Stimulated activated CD8-positive, alpha-beta memory T cell treated with anti-CD3 and anti-CD28 coated beads, Interleukin-12 subunit alpha, Interleukin-12 subunit beta, amount 100 ng/mL, for 24 hours (primary cell): ENCODE results near the gene RIOK1.
A peak's percentile ranks its signal among the peaks of the same experiment; 100 is the strongest.
"Not testable (repeated sequence)": the region's sequence is repeated elsewhere in the genome, so short reads cannot be mapped to it uniquely, and the experiment has no call there.

Experiments used
- DNase-seq: peaks from one replicate; pipeline ENCODE4 v3.0.0-alpha.2; 2020; ENCODE audit errors: extremely low read depth

Gene RIOK1

DNA sequence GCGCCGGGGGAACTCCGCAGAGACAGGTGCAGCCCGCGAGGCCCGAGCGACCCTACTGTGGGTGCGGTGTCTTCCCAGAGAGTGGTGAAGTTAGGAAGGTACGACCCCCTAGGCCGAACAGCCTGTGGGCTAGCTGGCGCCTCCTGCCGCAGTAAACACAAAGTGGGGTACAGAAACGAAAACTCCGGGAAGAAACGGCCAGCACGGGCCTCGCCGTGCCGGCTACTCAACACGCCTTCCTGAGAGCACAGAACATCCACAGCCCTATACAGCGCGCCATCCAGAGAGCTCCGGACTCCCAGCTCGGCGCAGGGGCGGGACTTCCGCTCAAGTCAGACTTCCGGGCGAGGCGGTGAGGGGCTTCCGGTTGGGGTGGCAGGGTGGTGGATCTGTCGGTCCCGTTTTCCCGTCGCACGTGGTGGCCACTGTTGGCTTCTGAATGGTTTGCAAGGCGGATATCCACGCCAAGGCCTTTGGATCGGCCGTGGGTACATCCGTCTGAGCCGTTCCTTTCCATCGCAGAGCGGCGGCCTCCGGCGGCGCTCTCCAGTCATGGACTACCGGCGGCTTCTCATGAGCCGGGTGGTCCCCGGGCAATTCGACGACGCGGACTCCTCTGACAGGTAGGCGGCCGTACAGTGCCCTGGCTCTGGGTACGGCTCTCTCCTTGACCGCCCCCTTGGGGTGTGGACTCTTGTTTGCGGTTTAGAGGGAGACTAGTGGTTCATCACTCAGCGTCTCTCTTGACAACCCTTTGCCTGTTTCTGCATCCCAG, at the start of gene RIOK1, which contains the start of gene CAGE1:
TSS of gene RIOK1 (plus strand) at position 358 of the 775 bp plus-strand sequence. CDS start at position 553, 195 bp downstream.
TSS of gene CAGE1 (minus strand) at position 292 of the 775 bp plus-strand sequence. CDS start 2,569 bp downstream, outside the sequence.
- peak; percentile 91 for DNase-seq

DNA sequence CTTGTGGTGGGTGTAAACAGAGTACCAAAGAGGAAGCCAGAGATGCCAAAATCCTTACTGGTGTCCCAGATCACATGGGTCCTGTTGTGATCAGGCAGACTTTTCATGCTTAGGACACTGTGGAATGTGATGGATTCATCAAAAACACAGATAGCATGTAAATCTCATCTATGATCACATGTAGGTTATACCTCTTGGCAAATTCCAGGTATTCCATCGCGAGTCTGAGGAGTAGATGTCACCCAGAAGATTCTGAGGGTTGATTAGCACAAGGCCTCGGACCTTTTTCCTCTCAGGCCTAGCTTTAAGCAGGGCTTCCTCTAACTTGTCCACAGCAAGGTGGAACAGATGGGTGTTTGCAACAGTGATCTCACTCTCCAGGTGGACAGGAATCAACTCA, 48.3 kb upstream of the RIOK1 start:
- DNase-seq: no peak

DNA sequence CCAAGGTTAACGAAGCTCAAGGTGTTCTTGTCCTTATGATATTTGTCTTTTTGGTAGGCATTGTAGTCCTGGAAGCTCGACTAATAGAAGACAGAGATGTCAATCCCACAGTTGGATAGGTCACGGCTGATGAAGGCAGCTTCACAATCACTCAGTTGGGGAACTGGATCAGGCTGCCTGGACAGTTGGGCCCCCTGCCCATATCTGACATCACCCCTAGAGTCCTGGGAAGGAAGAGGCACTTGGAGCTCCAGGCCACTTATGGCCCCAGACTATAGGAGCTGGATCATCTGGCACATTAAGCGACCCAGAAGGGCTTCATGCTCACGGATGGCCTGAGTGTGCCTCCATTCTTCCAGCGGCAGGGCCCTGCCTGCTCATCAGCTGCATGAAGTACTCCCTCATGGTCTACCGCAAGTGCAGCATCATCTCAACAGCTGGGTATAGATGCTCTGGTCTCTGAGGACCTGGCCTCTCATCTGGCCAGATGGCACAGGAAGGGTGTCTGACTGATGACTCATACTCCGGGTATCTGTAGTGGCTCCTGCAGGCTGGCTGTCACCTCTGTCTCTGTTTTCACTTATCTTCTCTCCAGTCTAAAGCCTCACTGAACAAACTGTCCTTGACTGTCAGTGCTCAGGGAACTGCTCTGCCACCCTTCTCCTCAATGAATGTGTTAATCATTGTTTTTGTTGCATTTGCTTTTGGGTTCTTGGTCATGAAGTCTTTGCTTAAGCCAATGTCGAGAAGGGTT, 47.4 kb upstream of the RIOK1 start:
- no peak for DNase-seq

DNA sequence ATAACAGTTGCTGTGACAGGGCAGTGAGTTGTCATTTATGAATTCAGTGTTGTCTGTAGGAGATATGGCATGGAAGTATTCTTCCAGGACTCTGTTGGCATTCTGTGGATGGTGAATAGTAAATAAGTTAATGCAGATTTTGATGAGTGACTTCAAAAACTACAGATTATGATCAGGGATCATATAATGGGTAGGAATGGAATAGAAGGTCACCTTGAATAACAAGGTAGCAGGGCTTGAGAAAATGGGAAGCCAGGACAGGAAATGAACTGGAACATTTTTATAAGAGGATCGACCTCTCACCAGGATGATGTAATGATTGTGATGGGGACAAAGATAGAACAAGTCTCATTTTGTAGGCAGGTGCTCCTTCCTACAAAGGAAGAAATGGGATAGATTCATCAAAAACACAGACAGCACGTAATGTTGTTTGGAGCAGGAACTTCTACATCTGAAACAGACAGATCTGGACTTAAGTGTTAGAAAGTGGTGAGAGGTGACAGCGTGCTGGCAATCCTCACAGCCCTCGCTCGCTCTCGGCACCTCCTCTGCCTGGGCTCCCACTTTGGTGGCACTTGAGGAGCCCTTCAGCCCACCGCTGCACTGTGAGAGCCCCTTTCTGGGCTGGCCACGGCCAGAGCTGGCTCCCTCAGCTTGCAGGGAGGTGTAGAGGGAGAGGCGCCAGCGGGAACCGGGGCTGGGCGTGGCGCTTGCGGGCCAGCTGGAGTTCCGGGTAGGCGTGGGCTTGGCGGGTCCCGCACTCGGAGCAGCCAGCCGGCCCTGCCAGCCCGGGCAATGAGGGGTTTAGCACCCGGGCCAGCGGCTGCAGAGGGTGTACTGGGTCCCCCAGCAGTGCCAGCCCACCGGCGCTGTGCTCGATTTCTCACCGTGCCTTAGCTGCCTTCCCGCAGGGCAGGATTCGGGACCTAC, 45.8 kb upstream of the RIOK1 start:
- no peak for DNase-seq

DNA sequence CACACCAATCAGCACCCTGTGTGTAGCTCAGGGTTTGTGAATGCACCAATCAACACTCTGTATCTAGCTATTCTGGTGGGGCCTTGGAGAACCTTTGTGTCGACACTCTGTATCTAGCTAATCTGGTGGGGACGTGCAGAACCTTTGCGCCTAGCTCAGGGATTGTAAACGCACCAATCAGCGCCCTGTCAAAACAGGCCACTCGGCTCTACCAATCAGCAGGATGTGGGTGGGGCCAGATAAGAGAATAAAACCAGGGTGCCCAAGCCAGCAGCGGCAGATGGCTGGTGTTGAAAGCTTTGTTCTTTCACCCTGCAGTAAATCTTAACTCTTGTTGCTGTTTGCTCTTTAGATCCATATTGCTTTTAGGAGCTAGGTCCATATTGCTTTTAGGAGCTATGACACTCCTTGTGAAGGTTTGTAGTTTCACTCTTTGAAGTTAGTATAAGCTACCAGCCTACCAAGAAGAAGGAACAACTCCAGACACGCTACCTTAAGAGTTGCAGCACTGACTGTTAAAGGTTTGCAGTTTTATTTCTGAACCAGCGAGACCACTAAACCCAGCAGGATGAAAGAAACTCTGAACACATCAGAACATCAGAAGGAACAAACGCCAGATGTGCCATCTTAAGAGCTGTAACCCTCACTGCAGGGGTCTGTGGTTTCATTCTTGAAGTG, 44.7 kb upstream of the RIOK1 start:
- DNase-seq: not testable (repeated sequence)

DNA sequence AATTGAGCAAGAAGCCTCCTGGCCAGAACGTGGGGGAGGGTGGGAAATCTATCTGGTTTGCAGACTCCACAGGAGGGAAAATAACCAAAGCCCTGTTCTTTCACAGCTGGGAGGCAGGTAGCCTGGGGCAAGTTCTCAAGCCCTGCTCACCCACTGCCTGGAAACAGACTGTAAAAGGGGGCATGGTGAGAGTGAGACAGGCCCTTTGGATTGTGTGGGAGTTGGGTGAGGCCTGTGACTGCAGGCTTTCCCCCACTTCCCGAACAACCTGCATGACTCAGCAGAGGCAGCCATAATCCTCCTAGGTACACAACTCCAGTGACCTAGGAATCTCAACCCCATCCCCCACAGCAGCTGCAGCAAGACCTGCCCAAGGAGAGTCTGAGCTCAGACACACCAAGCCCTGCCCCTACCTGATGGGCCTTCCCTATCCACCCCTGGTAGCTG, 42.0 kb upstream of the RIOK1 start:
- not testable (repeated sequence) for DNase-seq

DNA sequence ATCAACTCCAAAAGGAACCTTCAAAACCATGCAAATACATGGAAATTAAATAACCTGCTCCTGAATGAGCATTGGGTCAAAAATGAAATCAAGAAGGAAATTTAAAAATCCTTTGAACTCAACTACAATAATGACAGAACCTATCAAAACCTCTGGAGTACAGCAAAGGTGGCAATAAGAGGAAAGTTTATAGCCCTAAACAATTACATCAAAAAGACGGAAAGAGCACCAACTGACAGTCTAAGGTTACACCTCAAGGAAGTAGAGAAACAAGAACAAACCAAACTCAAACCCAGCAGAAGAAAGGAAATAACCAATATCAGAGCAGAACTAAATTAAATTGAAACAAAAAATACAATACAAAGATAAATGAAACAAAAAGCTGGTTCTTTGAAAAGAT, 39.0 kb upstream of the RIOK1 start:
- not testable (repeated sequence) for DNase-seq

DNA sequence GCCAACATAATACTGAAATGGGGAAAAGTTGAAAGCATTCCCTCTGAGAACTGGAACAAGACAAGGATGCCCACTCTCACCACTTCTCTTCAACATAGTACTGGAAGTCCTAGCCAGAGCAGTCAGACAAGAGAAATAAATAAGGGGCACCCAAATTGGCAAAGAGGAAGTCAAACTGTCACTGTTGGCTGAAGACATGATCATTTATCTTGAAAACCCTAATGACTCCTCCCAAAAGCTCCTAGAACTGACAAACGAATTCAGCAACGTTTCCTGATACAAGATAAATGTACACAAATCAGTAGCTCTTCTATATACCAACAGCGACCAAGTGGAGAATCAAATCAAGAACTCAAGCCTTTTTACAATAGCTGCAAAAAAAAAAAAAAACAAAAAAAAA, 37.7 kb upstream of the RIOK1 start:
- not testable (repeated sequence) for DNase-seq

DNA sequence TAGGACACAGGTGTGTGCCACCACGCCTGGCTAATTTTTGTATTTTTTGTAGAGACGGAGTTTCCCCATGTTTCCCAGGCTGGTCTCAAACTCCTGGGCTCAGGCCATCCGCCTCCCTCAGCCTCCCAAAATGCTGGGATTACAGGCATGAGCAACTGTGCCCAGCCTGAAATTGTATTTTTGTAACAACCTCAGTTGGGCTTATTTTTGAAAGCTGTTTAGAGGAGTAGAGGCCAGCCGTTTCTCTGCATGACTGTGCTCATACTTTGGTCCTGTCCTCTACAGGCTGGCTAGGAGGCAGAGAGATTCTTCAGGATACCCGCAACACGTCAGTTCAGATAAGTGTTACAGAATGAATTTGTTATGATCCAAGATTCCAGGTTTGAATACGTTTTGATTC, 22.2 kb upstream of the RIOK1 start:
- no peak for DNase-seq

DNA sequence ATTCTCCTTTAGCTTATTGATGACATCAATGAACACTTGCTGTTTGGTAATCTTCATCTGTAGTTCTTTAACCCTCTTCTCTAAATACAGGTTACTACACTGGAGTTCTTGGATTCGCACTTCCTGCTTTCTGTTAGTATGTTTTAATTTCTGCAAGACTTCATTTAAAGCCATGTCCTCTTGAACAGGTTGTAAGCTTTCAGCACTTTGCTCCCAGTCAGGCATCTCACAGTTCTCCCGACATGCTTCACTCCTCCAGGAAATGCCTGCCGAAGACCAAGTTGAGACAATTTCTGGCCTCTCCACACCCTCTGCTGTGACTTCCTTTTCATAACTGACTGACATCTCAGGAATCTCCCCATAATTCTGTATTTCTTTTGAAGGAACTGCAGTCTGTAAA, 15.9 kb upstream of the RIOK1 start:
- DNase-seq: no peak

DNA sequence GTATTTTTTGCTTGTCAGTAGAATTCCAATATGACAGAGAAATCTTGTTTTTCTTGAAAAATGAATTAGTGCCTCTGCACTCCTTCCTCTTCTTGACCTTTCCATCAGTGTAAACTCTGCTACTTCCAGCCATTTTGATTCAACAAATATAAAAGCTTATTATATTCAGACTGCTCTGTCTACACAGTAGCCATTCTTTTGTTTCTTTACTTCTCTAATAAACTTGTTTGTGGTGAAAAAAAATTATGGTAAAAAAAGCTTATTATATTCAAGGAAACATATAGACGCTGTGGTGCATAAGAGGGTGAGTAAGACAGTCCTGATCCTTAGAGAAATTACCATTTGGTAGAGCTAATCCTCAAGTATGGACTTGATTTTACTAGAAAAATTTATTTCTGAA, 11.6 kb upstream of the RIOK1 start:
- DNase-seq: no peak

DNA sequence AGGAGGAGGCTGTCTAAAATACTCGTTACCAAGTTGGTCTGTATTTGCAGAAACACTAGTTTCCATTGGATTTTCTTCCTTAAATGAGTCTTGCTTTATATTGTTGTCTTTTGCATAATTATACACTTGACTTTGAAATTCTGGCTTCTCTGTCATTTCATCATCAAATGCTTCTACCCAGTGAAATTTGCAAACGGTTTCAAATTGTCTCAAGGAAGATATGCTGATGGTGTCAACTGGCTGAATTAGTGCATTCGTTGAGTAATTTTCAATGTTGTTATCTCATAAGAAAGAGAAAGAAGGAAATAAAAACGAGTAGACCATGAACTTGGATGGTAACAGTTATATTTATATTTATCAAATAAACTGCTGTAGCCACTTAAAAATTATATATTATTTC, 10.9 kb upstream of the RIOK1 start:
- DNase-seq: no peak

DNA sequence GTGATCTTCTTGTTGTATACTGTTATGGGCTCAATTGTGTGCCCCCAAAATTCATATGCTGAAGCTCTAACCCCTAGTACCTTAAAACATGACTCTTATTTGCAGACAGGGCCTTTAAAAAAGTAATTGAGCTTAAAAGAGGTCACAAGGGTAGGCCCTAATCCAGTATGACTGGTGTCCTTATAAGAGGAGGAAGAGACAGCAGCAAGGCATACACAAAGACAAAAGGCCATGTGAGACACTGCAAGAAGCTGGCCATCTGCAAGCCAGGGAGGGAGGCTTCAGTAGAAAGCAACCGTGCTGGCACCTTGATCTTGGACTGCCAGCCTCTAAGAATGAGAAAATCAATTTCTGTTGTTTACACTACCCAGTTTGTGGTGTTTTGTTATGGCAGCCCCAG, 8.5 kb upstream of the RIOK1 start:
- no peak for DNase-seq

DNA sequence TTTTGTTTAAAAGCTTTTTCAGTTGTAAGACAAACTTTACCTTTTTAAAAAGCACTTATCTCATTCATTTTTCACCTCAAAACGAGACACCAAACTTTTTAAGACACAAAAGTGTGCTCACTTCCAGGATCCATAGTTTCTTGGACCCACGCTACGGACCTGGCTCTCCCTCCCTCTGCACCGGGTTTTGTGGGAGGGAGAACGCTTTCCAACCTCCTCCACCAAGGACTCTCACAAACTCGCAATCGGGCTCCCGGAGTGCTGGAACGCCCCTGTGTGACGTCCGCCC, 502 bp upstream of the RIOK1 start:
- DNase-seq: no peak

DNA sequence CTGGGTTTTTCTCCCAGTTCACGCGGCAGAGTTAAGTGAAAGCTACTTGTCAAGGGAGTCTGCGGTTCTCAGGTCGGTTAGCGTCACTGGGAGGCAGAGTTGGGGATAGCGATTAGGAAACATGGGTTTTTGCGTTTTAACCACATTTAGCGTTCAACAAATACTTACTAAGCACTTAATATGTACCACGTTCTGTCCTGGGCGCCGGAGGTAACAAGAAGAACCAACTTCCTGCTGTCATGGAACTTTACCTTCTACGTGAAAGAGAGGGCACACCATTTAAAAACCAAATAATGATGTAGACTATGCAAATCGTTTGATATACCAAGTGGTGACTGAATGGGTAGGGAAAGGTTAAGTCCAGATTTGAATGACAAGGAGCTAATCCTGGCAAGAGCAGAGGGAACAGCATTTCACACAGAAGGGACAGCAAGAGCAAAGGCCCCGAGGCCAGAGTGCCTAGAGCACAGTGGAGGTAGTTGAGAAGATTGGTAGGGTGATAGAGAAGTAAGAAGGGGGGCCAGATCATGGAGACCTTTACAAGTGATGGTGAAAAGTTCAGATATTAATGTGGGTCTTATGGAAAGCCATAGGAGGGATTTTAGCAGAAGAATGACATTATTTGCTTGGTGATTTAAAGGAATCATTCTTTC, 744 bp downstream of the RIOK1 start:
- DNase-seq: no peak

DNA sequence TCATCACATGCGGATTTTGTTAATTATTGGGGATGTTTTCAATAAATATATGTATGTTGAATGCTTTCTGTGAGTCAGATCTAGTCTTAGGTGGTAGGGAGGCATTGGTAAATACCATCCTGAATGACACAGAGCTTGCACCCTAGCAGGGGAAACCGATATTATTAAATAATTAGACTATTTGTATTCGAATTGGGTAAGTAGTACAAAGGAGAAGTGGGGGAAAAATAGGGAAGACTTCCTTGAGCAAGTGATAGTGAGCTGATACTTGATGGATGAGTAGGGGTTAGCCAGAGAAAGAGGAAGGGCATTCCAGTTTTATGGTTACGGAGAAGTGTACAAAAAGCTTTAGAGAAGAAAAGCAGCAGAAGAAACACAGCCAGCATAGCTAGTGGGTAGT, 1.5 kb downstream of the RIOK1 start:
- no peak for DNase-seq

DNA sequence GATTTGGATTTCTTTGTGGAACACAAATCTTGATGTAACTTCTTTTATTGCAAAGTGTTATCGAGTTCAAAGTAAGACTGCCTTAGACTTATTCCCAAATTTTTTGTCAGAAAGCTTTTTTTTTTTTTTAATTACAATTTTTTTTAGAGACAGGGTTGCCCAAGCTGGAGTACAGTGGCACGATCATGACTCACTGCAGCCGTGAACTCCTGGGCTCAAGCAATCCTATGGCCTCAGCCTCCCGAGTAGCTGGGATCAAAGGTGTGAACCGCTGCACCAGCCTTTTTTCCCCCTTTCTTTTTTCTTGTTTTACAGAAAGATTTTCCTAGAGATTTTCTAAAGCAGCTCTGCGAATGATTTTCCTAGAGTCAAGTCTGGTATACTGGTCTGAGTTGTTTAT, 2.8 kb downstream of the RIOK1 start:
- no peak for DNase-seq

DNA sequence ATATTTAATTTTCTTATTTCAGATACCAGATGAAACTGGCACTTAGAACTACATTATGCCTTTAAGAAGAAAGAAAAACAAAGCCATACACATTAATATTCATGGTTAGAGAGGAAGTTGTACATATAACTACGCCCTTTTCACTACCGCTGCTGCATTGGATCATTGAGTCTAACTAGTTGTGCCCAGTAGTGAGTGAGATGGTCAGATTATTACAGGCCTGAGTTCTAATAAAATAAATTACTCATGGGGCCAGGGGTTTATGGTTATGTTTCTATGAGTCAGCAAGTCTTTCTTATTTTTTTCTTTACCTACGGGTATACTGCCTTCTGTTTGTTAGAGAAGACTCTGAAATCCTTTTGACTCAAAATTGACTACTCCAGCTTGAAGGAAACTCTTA, 11.5 kb downstream of the RIOK1 start:
- no peak for DNase-seq

DNA sequence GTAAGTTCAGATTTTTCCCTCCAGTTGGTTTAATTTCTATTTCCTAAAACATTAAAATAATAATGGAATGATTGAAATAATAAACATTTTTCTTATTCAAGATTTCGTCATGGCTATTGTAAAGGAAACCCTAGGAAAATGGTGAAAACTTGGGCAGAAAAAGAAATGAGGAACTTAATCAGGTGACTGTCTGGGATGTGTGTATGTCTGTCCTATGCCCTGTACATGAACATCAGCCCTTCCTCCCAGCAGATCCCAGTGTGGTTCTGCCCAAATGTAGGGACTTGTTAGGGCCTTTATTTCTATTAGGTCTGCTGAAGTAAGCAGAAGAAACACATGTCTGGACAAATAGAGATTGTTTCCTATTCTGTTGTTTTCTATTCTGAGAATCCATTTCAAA, 13.1 kb downstream of the RIOK1 start:
- DNase-seq: no peak

DNA sequence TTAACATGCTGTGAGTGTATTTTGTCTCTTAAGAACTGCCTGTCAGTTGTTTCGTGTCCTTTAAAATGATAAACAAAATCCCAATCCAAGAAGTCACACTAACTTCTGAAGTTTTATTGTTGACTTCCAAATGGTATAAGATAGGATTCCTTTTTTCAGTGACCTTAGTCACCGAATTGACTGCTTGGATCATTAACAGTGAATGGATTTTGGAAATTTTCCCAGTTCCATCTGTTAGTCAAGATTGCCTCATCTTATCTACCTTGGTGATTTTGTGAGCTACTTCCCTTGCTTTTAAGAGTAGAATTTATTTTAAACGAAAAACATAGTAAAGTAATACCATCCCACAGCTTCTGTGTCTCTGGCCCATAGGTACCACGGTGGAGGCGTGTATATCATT, 14.9 kb downstream of the RIOK1 start:
- no peak for DNase-seq

DNA sequence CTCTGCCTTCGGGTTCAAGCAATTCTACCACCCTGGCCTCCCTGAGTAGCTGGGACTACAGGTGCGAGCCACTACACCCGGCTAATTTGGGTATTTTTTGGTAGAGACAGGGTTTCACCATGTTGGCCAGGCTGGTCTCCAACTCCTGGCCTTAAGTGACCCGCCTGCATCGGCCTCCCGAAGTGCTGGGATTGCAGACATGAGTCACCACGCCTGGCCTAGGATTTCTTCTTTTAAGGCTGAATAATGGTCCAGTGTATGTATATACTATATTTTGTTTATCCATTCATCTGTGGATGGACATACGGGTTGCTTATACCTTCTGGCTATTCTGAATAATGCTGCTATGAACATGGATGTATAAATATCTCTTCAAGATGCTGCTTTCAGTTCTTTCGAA, 17.1 kb downstream of the RIOK1 start:
- no peak for DNase-seq
